Colonic mucosa (tissue), 4 donors: Measurements from ENCODE around the gene BHMT. TPM values are rescaled to one million over a fixed set of nuclear protein-coding genes. Genes with fewer than 3 reads are reported as not detected.

ENCODE experiments used
- DNase-seq: peaks from one replicate; pipeline ENCODE4 v3.0.0-alpha.2; 2020
- H3K27ac ChIP-seq: fragments of 200-600 bp; one replicate; pipeline ENCODE4 v1.8.0; 2021
- H3K27me3 ChIP-seq: fragments of 200-600 bp; one replicate; pipeline ENCODE4 v1.8.0; 2021
- H3K36me3 ChIP-seq: fragments of 200-600 bp; one replicate; pipeline ENCODE4 v1.8.0; 2021
- H3K4me1 ChIP-seq: fragments of 200-600 bp; one replicate; pipeline ENCODE4 v1.8.0; 2021; ENCODE audit warnings: mild to moderate bottlenecking
- H3K4me3 ChIP-seq: fragments of 200-600 bp; one replicate; pipeline ENCODE4 v1.8.0; 2021
- H3K9ac ChIP-seq, 2 donors: one replicate each; pipeline ENCODE4 v1.7.0; 2013; ENCODE audit warnings: control low read depth in 2 of 2, low read depth in 2 of 2, low read length in 2 of 2
- H3K9me3 ChIP-seq: fragments of 200-600 bp; one replicate; pipeline ENCODE4 v1.8.0; 2021
- CTCF ChIP-seq: fragments of 200-600 bp; IDR thresholded peaks from one replicate; pipeline ENCODE4 v1.8.0; 2022; ENCODE audit warnings: antibody characterized with exemption, mild to moderate bottlenecking
- intact Hi-C: fragments of 100-400 bp; cut with DNase I; formaldehyde crosslinking; loops from one replicate; pipeline ENCODE4 v1.14.1; 2022
- total RNA-seq, 2 donors: library from RNA; stranded (reverse); fragmentation: NEBNext Ultra II Directional in 1 of 2; extraction: Animal tissue kit (Norgen Biotek cat#: 25700) in 1 of 2; gene quantifications; one replicate each; pipeline ENCODE4 v1.2.1, GENCODE V29; 2021
- donor health status: healthy.
- donor health status: DM: no; HTN: no; CAD: no.
- donor health status: DM: no; HTN: no; CAD: no.

The BHMT gene
- total RNA-seq, 2 donors from 2014 or later = 0.21 to 1.4 TPM

GRCh38 chr5:79133121-79133656, 21.6 kb downstream of the BHMT start:
- Histone ChIP-seq H3K4me1 (no peaks in the 10 kb centered on the region), H3K27me3 (no peaks in the 10 kb centered on the region), H3K9ac (no peak overlapping the region), H3K9me3 (no peaks in the 10 kb centered on the region), H3K27ac (no peak overlapping the region), H3K36me3 (no peaks in the 10 kb centered on the region), H3K4me3 (peak overlapping the region; percentile 17)
- intact Hi-C loops = loop anchor here (5.0 kb wide), 1 partner anchor 231 kb away; no protein-coding TSS in a partner anchor
- no peak for DNase-seq
- peak; percentile 30 for TF ChIP-seq CTCF

GRCh38 chr5:79133657-79134451, 22.2 kb downstream of the BHMT start:
- intact Hi-C loops = loop anchor here (5.0 kb wide), 1 partner anchor 232 kb away; no protein-coding TSS in a partner anchor
- H3K9ac ChIP-seq = no peak overlapping the region
- peak overlapping the region; percentile 17 for H3K4me3 ChIP-seq
- no peak overlapping the region for H3K27ac ChIP-seq
- TF ChIP-seq CTCF = peak; percentile 50
- no peaks in the 10 kb centered on the region for H3K9me3 ChIP-seq
- no peaks in the 10 kb centered on the region for H3K4me1 ChIP-seq
- DNase-seq = peak; percentile 72
- no peaks in the 10 kb centered on the region for H3K27me3 ChIP-seq
- no peaks in the 10 kb centered on the region for H3K36me3 ChIP-seq

- no peak for DNase-seq
- no peaks in the 10 kb centered on the region for H3K9me3 ChIP-seq
- no peak overlapping the region for H3K27ac ChIP-seq
- no peak overlapping the region for H3K4me3 ChIP-seq
- intact Hi-C loops = loop anchor here (5.0 kb wide), 1 partner anchor 326 kb away; no protein-coding TSS in a partner anchor
- H3K36me3 ChIP-seq = no peaks in the 10 kb centered on the region
- no peak for TF ChIP-seq CTCF
- no peaks in the 10 kb centered on the region for H3K4me1 ChIP-seq
- no peaks in the 10 kb centered on the region for H3K27me3 ChIP-seq
- no peak overlapping the region for H3K9ac ChIP-seq
Measured at GRCh38 chr5:79135790-79136553, 24.4 kb downstream of the BHMT start.

- no peak for TF ChIP-seq CTCF
- no peaks in the 10 kb centered on the region for H3K36me3 ChIP-seq
- no peaks in the 10 kb centered on the region for H3K4me1 ChIP-seq
- no peak overlapping the region for H3K9ac ChIP-seq
- H3K9me3 ChIP-seq = no peaks in the 10 kb centered on the region
- H3K27me3 ChIP-seq = no peaks in the 10 kb centered on the region
- H3K27ac ChIP-seq = no peak overlapping the region
- no peak overlapping the region for H3K4me3 ChIP-seq
- intact Hi-C loops = loop anchor here (5.0 kb wide), 1 partner anchor 326 kb away; no protein-coding TSS in a partner anchor
- no peak for DNase-seq
Measured at GRCh38 chr5:79136618-79137017, 25.0 kb downstream of the BHMT start.

- intact Hi-C loops = no loop called here
- no peaks in the 10 kb centered on the region for H3K4me1 ChIP-seq
Measured at GRCh38 chr5:79140553-79140952, 28.9 kb downstream of the BHMT start.

More at GRCh38 chr5:79140553-79140952, 28.9 kb downstream of the BHMT start:
- H3K9ac ChIP-seq = no peak overlapping the region
- no peak for DNase-seq
- H3K9me3 ChIP-seq = no peaks in the 10 kb centered on the region
- H3K4me3 ChIP-seq = no peak overlapping the region
- no peak for TF ChIP-seq CTCF
- H3K36me3 ChIP-seq = no peaks in the 10 kb centered on the region
- H3K27ac ChIP-seq = no peak overlapping the region
- H3K27me3 ChIP-seq = no peaks in the 10 kb centered on the region
